DOHH2 (cell line): ENCODE measurements around the gene TNRC6A.

Experiments used
- H3F3A ChIP-seq: fragments of 200-600 bp; sonication (generic), shearing (Covaris generic); 2 replicates; pipeline ENCODE4 v1.6.0; 2016; ENCODE audit warnings: antibody characterized with exemption, mild to moderate bottlenecking; ENCODE audit not compliant: control insufficient read depth, insufficient read depth
- H3K27ac ChIP-seq: fragments of 200-600 bp; sonication (generic); 2 replicates; pipeline ENCODE4 v1.5.1; 2014; ENCODE audit warnings: low read depth, mild to moderate bottlenecking, low read length, moderate library complexity
- H3K27me3 ChIP-seq: fragments of 200-600 bp; sonication (generic); 2 replicates; pipeline ENCODE4 v1.6.1; 2014; ENCODE audit warnings: mild to moderate bottlenecking, low read length, mixed read lengths; ENCODE audit not compliant: control insufficient read depth
- H3K36me3 ChIP-seq: fragments of 200-600 bp; sonication (generic); 2 replicates; pipeline ENCODE4 v1.6.1; 2014; ENCODE audit warnings: mild to moderate bottlenecking, low read length, moderate library complexity, mixed read lengths; ENCODE audit not compliant: control insufficient read depth
- H3K4me1 ChIP-seq: fragments of 200-600 bp; sonication (generic); 2 replicates; pipeline ENCODE4 v1.6.1; 2014; ENCODE audit warnings: mild to moderate bottlenecking, low read length, mixed read lengths; ENCODE audit not compliant: control insufficient read depth
- H3K4me2 ChIP-seq: fragments of 200-600 bp; sonication (generic); 2 replicates; pipeline ENCODE4 v1.6.0; 2014; ENCODE audit warnings: mild to moderate bottlenecking, low read length, moderate library complexity
- H3K4me3 ChIP-seq: fragments of 200-600 bp; sonication (generic); 2 replicates; pipeline ENCODE4 v1.5.1; 2014; ENCODE audit warnings: mild to moderate bottlenecking, low read length, mixed read lengths
- H3K79me2 ChIP-seq: fragments of 200-600 bp; sonication (generic); 2 replicates; pipeline ENCODE4 v1.6.1; 2014; ENCODE audit warnings: mild to moderate bottlenecking, low read length, mixed read lengths; ENCODE audit not compliant: control insufficient read depth
- H3K9me2 ChIP-seq: fragments of 200-600 bp; sonication (generic); replicated peaks from 2 replicates; pipeline ENCODE4 v1.6.1; 2014; ENCODE audit warnings: mild to moderate bottlenecking, low read length, mixed read lengths; ENCODE audit not compliant: control insufficient read depth
- H3K9me3 ChIP-seq: fragments of 200-600 bp; sonication (generic); 2 replicates; pipeline ENCODE4 v1.6.1; 2014; ENCODE audit warnings: antibody characterized with exemption, low read length, mixed read lengths; ENCODE audit not compliant: control insufficient read depth, insufficient read depth
- H4K20me1 ChIP-seq: fragments of 200-600 bp; sonication (generic); 2 replicates; pipeline ENCODE4 v1.6.0; 2014; ENCODE audit warnings: low read depth, mild to moderate bottlenecking, antibody characterized with exemption, low read length, moderate library complexity; ENCODE audit not compliant: control insufficient read depth, insufficient read depth
- EZH2phosphoT487 ChIP-seq: fragments of 200-600 bp; sonication (generic); IDR thresholded peaks from 2 replicates; pipeline ENCODE4 v1.6.1; 2017; ENCODE audit warnings: borderline replicate concordance, mild to moderate bottlenecking, antibody characterized with exemption, low read length, moderate library complexity, mixed read lengths
- TF ChIP-seq, protein P1 (sequence below): fragments of 200-600 bp; sonication (generic); IDR thresholded peaks from one replicate; pipeline ENCODE4 v1.5.1; 2014; ENCODE audit warnings: antibody characterized with exemption, mild to moderate bottlenecking, low read depth, low read length; ENCODE audit not compliant: poor library complexity, severe bottlenecking

Gene TNRC6A

GRCh38 chr16:24826096-24826690, 96.7 kb downstream of the TNRC6A start:
- Histone ChIP-seq H3K27me3 (no peaks in the 10 kb centered on the region), H3K9me2 (no peaks in the 10 kb centered on the region), H3K4me3 (no peak overlapping the region), H4K20me1 (no peaks in the 10 kb centered on the region), H3K79me2 (no peaks in the 10 kb centered on the region), H3K27ac (no peak overlapping the region), H3K36me3 (peaks cover 39% of the 10 kb centered on the region), H3F3A (peaks cover 7% of the 10 kb centered on the region; the same call in 1 of the 2 replicates), H3K4me1 (no peaks in the 10 kb centered on the region), H3K9me3 (no peaks in the 10 kb centered on the region), H3K4me2 (no peak overlapping the region)
- TF ChIP-seq, protein P1, sequence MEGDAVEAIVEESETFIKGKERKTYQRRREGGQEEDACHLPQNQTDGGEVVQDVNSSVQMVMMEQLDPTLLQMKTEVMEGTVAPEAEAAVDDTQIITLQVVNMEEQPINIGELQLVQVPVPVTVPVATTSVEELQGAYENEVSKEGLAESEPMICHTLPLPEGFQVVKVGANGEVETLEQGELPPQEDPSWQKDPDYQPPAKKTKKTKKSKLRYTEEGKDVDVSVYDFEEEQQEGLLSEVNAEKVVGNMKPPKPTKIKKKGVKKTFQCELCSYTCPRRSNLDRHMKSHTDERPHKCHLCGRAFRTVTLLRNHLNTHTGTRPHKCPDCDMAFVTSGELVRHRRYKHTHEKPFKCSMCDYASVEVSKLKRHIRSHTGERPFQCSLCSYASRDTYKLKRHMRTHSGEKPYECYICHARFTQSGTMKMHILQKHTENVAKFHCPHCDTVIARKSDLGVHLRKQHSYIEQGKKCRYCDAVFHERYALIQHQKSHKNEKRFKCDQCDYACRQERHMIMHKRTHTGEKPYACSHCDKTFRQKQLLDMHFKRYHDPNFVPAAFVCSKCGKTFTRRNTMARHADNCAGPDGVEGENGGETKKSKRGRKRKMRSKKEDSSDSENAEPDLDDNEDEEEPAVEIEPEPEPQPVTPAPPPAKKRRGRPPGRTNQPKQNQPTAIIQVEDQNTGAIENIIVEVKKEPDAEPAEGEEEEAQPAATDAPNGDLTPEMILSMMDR: no peak
- TF ChIP-seq EZH2phosphoT487: no peak

- no peaks in the 10 kb centered on the region for H4K20me1 ChIP-seq
- no peak for TF ChIP-seq EZH2phosphoT487
- TF ChIP-seq, protein P1: no peak
- H3K4me2 ChIP-seq: no peak overlapping the region
- peaks cover 7% of the 10 kb centered on the region; the same call in 1 of the 2 replicates for H3F3A ChIP-seq
- H3K36me3 ChIP-seq: peaks cover 31% of the 10 kb centered on the region
- H3K27ac ChIP-seq: no peak overlapping the region
- H3K79me2 ChIP-seq: no peaks in the 10 kb centered on the region
- H3K4me3 ChIP-seq: no peak overlapping the region
- H3K27me3 ChIP-seq: no peaks in the 10 kb centered on the region
- H3K9me3 ChIP-seq: no peaks in the 10 kb centered on the region
- no peaks in the 10 kb centered on the region for H3K4me1 ChIP-seq
- H3K9me2 ChIP-seq: no peaks in the 10 kb centered on the region
Measured at GRCh38 chr16:24826817-24827566, 97.5 kb downstream of the TNRC6A start.

DNA sequence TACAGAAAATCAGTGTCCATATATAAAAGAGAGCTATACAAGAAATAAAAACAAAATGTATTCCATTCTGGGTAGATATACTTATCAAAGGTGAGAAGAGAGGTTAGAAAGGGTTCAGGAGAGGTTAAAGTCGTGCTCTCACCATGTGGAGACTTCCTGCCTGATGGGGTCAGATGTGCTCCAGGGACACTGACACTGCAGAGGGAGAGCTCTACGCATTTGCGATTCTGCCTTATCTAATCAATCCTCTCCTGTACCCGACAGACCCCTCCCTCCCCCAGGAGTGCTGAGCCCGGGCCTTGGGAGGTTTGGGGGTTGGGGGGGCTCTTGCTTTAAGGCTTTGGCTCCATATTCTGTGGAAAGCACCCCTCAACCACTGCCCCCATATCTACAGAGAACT, 99.7 kb downstream of the TNRC6A start:
- Histone ChIP-seq H3K27ac (no peak overlapping the region), H3K9me3 (no peaks in the 10 kb centered on the region), H3K4me2 (no peak overlapping the region), H3K27me3 (no peaks in the 10 kb centered on the region), H3K9me2 (no peaks in the 10 kb centered on the region), H3K36me3 (peaks cover 13% of the 10 kb centered on the region), H3K4me3 (no peak overlapping the region), H3F3A (peaks cover 7% of the 10 kb centered on the region; the same call in 1 of the 2 replicates), H3K79me2 (no peaks in the 10 kb centered on the region), H4K20me1 (no peaks in the 10 kb centered on the region), H3K4me1 (no peaks in the 10 kb centered on the region)
- TF ChIP-seq, protein P1: no peak
- no peak for TF ChIP-seq EZH2phosphoT487
